ENCODE data around the gene SFXN3.

DNA sequence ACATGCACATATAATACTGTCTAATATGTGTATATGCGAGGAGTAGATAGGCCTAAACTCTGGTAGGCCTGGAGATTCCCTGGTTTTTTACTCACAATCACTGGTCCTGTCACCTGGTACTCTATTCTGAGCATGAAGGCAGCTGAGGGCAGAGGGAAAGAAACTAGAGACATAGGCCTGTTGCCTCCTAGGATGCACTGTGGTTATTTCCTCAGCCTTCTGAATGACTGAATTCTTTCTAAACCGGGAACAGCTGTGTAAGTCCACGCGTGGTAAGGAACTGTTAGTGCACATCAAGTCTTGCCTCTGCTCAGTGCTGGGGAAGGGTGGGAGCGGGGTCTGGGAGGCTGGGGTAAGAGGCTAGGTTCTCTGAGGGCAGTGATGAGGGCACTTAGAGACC is 38.4 kb downstream of the SFXN3 start:
- TF ChIP-seq, protein P1, sequence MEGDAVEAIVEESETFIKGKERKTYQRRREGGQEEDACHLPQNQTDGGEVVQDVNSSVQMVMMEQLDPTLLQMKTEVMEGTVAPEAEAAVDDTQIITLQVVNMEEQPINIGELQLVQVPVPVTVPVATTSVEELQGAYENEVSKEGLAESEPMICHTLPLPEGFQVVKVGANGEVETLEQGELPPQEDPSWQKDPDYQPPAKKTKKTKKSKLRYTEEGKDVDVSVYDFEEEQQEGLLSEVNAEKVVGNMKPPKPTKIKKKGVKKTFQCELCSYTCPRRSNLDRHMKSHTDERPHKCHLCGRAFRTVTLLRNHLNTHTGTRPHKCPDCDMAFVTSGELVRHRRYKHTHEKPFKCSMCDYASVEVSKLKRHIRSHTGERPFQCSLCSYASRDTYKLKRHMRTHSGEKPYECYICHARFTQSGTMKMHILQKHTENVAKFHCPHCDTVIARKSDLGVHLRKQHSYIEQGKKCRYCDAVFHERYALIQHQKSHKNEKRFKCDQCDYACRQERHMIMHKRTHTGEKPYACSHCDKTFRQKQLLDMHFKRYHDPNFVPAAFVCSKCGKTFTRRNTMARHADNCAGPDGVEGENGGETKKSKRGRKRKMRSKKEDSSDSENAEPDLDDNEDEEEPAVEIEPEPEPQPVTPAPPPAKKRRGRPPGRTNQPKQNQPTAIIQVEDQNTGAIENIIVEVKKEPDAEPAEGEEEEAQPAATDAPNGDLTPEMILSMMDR (IDR thresholded peaks at IDR 0.05; ENCODE audit: low read depth, low read length, poor library complexity, severe bottlenecking): no peak
- no peak for TF ChIP-seq EZH2phosphoT487 (IDR thresholded peaks at IDR 0.05; ENCODE audit: borderline replicate concordance, low read length)

Measured in DOHH2 (cell line).